WTC11 (cell line): ENCODE results near the gene IL6R.

Source experiments
- SMAD3 ChIP-seq: sonication (generic); formaldehyde crosslinking; IDR thresholded peaks from 2 replicates; pipeline ENCODE4 v1.8.0; 2022; ENCODE audit warnings: missing genetic modification reagents, mild to moderate bottlenecking, borderline replicate concordance
- SP1 ChIP-seq: sonication (generic); formaldehyde crosslinking; conservative IDR thresholded peaks from 2 replicates; pipeline ENCODE4 v1.8.1; 2022; ENCODE audit warnings: missing genetic modification reagents
- ZBTB43 ChIP-seq: sonication (generic); formaldehyde crosslinking; IDR thresholded peaks from 2 replicates; pipeline ENCODE4 v1.8.1; 2023; ENCODE audit warnings: mild to moderate bottlenecking, missing genetic modification reagents
- TF ChIP-seq, protein P1 (sequence below): fragments of 200-600 bp; IDR thresholded peaks from 2 replicates; pipeline ENCODE4 v1.8.0; 2022; ENCODE audit warnings: antibody characterized with exemption
- TF ChIP-seq, protein P2 (sequence below): sonication (generic); formaldehyde crosslinking; conservative IDR thresholded peaks from 2 replicates; pipeline ENCODE4 v1.8.1; 2022; ENCODE audit warnings: mild to moderate bottlenecking, missing genetic modification reagents

GRCh38 chr1:154466206-154466605 is 61.1 kb downstream of the IL6R start:
- TF ChIP-seq, protein P1, sequence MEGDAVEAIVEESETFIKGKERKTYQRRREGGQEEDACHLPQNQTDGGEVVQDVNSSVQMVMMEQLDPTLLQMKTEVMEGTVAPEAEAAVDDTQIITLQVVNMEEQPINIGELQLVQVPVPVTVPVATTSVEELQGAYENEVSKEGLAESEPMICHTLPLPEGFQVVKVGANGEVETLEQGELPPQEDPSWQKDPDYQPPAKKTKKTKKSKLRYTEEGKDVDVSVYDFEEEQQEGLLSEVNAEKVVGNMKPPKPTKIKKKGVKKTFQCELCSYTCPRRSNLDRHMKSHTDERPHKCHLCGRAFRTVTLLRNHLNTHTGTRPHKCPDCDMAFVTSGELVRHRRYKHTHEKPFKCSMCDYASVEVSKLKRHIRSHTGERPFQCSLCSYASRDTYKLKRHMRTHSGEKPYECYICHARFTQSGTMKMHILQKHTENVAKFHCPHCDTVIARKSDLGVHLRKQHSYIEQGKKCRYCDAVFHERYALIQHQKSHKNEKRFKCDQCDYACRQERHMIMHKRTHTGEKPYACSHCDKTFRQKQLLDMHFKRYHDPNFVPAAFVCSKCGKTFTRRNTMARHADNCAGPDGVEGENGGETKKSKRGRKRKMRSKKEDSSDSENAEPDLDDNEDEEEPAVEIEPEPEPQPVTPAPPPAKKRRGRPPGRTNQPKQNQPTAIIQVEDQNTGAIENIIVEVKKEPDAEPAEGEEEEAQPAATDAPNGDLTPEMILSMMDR: no peak
- TF ChIP-seq, protein P2, sequence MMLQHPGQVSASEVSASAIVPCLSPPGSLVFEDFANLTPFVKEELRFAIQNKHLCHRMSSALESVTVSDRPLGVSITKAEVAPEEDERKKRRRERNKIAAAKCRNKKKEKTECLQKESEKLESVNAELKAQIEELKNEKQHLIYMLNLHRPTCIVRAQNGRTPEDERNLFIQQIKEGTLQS (CRISPR knock-in tag): no peak
- no peak for TF ChIP-seq ZBTB43 (CRISPR knock-in tag)
- TF ChIP-seq SP1 (CRISPR knock-in tag): no peak
- TF ChIP-seq SMAD3: no peak
